Stomach (tissue), 4 donors: ENCODE measurements around the gene EFNA1.

ENCODE experiments used
- CTCF ChIP-seq, 7 experiments: fragments of 450-650 bp in 4 of 7; fragments of 200-600 bp in 3 of 7; sonication (generic) in 3 of 7; IDR thresholded peaks; one replicate each; pipeline ENCODE4 v1.5.1; 2016 to 2019; ENCODE audit warnings: antibody characterized with exemption in 7 of 7, control low read depth in 2 of 7, mild to moderate bottlenecking in 1 of 7
- POLR2A ChIP-seq, 4 donors: fragments of 450-650 bp; IDR thresholded peaks; one replicate each; pipeline ENCODE4 v1.6.1; 2016; ENCODE audit warnings: antibody characterized with exemption in 4 of 4, control low read depth in 2 of 4, mild to moderate bottlenecking in 1 of 4, moderate library complexity in 1 of 4
- POLR2AphosphoS5 ChIP-seq, 3 donors: sonication (generic); formaldehyde crosslinking; IDR thresholded peaks; one replicate each; pipeline ENCODE4 v1.6.1; 2016; ENCODE audit warnings: antibody characterized with exemption in 3 of 3

- TF ChIP-seq CTCF (IDR thresholded peaks at IDR 0.05) (no peak), POLR2AphosphoS5 (IDR thresholded peaks at IDR 0.05) (no peak), POLR2A (IDR thresholded peaks at IDR 0.05) (no peak)
Measured at GRCh38 chr1:155169541-155169940, 41.9 kb downstream of the EFNA1 start.
